Naive thymus-derived CD4-positive, alpha-beta T cell (primary cell): ENCODE data around the gene BCL11A. TPM values are rescaled to one million over a fixed set of nuclear protein-coding genes. Genes with fewer than 3 reads are reported as not detected.

ENCODE experiments used
- ATAC-seq: fragments of 150-1000 bp; cut with Tn5 transposase; 2 replicates; pipeline ENCODE4 v1.10.0; 2021; ENCODE audit warnings: mild to moderate bottlenecking, moderate library complexity
- CTCF ChIA-PET: fragments of 350-600 bp; sonication (Branson Sonifier 250); formaldehyde crosslinking; loops from one replicate; lab custom pipeline; 2021; ENCODE audit warnings: antibody characterized with exemption; lab: Charles Lee
- POLR2A ChIA-PET: fragments of 350-600 bp; sonication (Branson Sonifier 250); formaldehyde crosslinking; loops from one replicate; lab custom pipeline; 2021; ENCODE audit warnings: antibody characterized with exemption, inconsistent platforms; lab: Charles Lee
- DNase-seq, 9 donors: peaks; one replicate each; pipeline versions ENCODE4 v3.0.0 to v3.0.0-alpha.2; 2020 to 2022; ENCODE audit warnings: mixed read lengths in 1 of 9
- H3K27ac ChIP-seq: one replicate; pipeline ENCODE4 v1.7.0; 2013; ENCODE audit warnings: mild to moderate bottlenecking, low read depth, low read length, moderate library complexity
- H3K27me3 ChIP-seq, 2 donors: one replicate each; pipeline ENCODE4 v1.7.0; 2013; ENCODE audit warnings: low read length in 2 of 2, mild to moderate bottlenecking in 2 of 2, moderate library complexity in 2 of 2; ENCODE audit not compliant: control insufficient read depth in 2 of 2, insufficient read depth in 2 of 2
- H3K36me3 ChIP-seq, 3 experiments: 1 replicate in 2 of 3; 2 replicates in 1 of 3; pipeline ENCODE4 v1.7.0; 2013; ENCODE audit warnings: low read length in 3 of 3, mild to moderate bottlenecking in 3 of 3, moderate library complexity in 1 of 3; ENCODE audit not compliant: insufficient read depth in 3 of 3, control insufficient read depth in 2 of 3
- H3K4me1 ChIP-seq, 2 donors: one replicate each; pipeline ENCODE4 v1.7.0; 2013; ENCODE audit warnings: low read length in 2 of 2, mild to moderate bottlenecking in 2 of 2, moderate library complexity in 1 of 2; ENCODE audit not compliant: control insufficient read depth in 2 of 2, insufficient read depth in 2 of 2
- H3K4me3 ChIP-seq: 2 replicates; pipeline ENCODE4 v1.7.0; 2013; ENCODE audit warnings: mild to moderate bottlenecking, low read length
- H3K9me3 ChIP-seq, 3 experiments: 1 replicate in 2 of 3; 2 replicates in 1 of 3; pipeline ENCODE4 v1.7.0; 2013; ENCODE audit warnings: low read length in 3 of 3; ENCODE audit not compliant: control insufficient read depth in 2 of 3
- H3K27ac Mint-ChIP-seq, 9 donors: one replicate each; pipeline ENCODE4 v1.8.0; 2020 to 2022; ENCODE audit warnings: mixed read lengths in 9 of 9, mild to moderate bottlenecking in 8 of 9, moderate library complexity in 5 of 9, inconsistent platforms in 2 of 9
- H3K27me3 Mint-ChIP-seq, 5 donors: one replicate each; pipeline ENCODE4 v1.8.0; 2021 to 2022; ENCODE audit warnings: mixed read lengths in 5 of 5, mild to moderate bottlenecking in 1 of 5
- H3K36me3 Mint-ChIP-seq, 5 donors: one replicate each; pipeline ENCODE4 v1.8.0; 2020 to 2022; ENCODE audit warnings: mixed read lengths in 5 of 5, mild to moderate bottlenecking in 3 of 5, inconsistent platforms in 1 of 5
- H3K4me1 Mint-ChIP-seq, 7 donors: one replicate each; pipeline ENCODE4 v1.8.0; 2020 to 2022; ENCODE audit warnings: mixed read lengths in 7 of 7, mild to moderate bottlenecking in 3 of 7, inconsistent platforms in 1 of 7
- H3K4me3 Mint-ChIP-seq, 10 donors: one replicate each; pipeline ENCODE4 v1.8.0; 2020 to 2022; ENCODE audit warnings: mild to moderate bottlenecking in 10 of 10, mixed read lengths in 10 of 10, moderate library complexity in 6 of 10, inconsistent platforms in 2 of 10
- H3K9me3 Mint-ChIP-seq, 11 donors: one replicate each; pipeline ENCODE4 v1.8.0; 2020 to 2022; ENCODE audit warnings: mixed read lengths in 11 of 11, mild to moderate bottlenecking in 4 of 11, inconsistent platforms in 1 of 11, moderate library complexity in 1 of 11
- intact Hi-C, 2 donors: fragments of 100-400 bp; cut with micrococcal nuclease; formaldehyde crosslinking; loops; one replicate each; pipeline ENCODE4 v1.15.1; 2023
- polyA plus RNA-seq, 2 donors: library from polyadenylated mRNA; unstranded; fragments of 300-500 nt; fragmentation: Illumina TruSeq; gene quantifications; one replicate each; pipeline ENCODE4 v1.2.3, GENCODE V29; 2021
- total RNA-seq, 6 experiments: library from RNA in 5 of 6; stranded (reverse) in 5 of 6; gene quantifications; 1 replicate in 5 of 6; 2 replicates in 1 of 6; pipeline ENCODE4 v1.2.3 and lab custom pipeline; 2021 to 2026

Gene BCL11A
- total and polyA plus RNA-seq, 7 experiments from 2014 or later: 1.5 to 26.2 (median 2.5) TPM; not detected in 1

DNA sequence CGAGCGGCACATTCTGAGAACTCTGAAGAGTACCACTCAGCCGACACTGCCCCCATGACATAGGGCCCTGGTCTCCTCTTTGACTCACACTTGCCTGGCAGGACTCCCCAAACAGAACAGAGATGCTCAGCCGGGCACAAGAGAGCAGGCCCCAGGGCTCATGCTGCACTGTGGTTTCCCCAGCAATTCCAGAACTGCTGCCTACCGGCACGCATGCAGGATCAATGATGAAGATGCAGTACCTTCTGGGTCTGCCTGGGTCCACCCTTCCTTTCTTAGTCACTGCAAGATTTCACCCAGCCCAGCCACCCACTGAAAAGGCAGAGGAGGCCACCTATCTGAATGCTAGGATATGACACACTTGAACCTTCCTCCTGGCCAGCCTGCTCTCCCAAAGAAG, 49.4 kb downstream of the BCL11A start:
- ChIA-PET POLR2A (no interaction called here), CTCF (no interaction called here)
- Mint-ChIP-seq H3K4me3 (no peak overlapping the region), H3K36me3 (no peaks in the 10 kb centered on the region), H3K27me3 (peaks cover 7 to 61% (median 25%) of the 10 kb centered on the region in 5 donors), H3K9me3 (no peaks in the 10 kb centered on the region), H3K27ac (no peak overlapping the region), H3K4me1 (peaks cover 0 to 4% (median 0%) of the 10 kb centered on the region in 7 donors)
- no peaks in the 10 kb centered on the region for H3K4me1 ChIP-seq
- no peaks in the 10 kb centered on the region for H3K27me3 ChIP-seq
- DNase-seq (no peak), ATAC-seq (no peak)
- intact Hi-C loops: no loop called here
- H3K36me3 ChIP-seq: no peaks in the 10 kb centered on the region
- H3K27ac ChIP-seq: no peak overlapping the region
- no peaks in the 10 kb centered on the region for H3K9me3 ChIP-seq
- no peak overlapping the region for H3K4me3 ChIP-seq

DNA sequence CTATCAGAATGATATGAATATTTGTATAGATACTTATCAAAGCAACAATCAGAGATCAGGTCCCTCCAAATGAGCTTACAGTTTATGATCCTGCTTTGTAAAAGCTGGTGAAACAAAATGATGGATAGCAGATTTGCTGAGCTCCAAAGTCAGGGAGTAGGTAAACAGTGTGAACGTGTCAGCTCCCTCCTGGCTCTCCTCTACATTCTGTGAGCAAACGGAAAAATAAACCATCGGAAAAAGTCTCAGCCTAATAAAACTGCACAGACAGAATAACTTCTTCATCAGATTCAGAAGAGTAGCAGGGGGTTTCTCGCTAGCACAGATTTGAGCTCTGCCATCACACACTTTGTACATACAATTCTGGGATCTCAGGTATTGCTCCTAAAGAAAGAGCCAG, 51.3 kb downstream of the BCL11A start:
- POLR2A ChIA-PET: no interaction called here
- CTCF ChIA-PET: no interaction called here
- Histone ChIP-seq H3K4me1 (no peaks in the 10 kb centered on the region), H3K27me3 (no peaks in the 10 kb centered on the region), H3K27ac (no peak overlapping the region), H3K9me3 (no peaks in the 10 kb centered on the region), H3K4me3 (no peak overlapping the region), H3K36me3 (no peaks in the 10 kb centered on the region)
- DNase-seq (no peak), ATAC-seq (no peak)
- Mint-ChIP-seq H3K36me3 (no peaks in the 10 kb centered on the region), H3K4me1 (peaks cover 0 to 4% (median 0%) of the 10 kb centered on the region in 7 donors), H3K27ac (no peak overlapping the region), H3K27me3 (peaks cover 2 to 61% (median 22%) of the 10 kb centered on the region in 5 donors), H3K9me3 (no peaks in the 10 kb centered on the region), H3K4me3 (no peak overlapping the region)
- intact Hi-C loops: no loop called here

DNA sequence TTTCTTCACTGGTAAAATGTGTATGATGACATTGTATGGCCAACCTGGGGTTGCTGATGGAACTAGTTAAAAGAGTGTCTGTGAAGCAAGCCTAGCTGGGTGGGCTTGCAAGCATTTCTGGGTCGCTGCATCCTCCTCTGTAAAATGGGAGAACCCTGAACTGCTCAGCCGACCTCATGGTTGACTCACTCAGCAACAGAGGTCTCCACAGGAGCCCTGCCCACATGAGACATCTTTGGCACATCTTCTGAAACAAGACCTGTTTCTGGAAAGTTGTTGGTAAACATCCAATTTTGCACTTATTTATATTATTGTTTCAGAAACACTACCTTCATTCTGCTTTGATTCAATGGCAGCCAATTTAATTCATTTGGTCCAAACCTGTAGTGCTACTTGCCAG, 52.6 kb downstream of the BCL11A start:
- H3K4me1 Mint-ChIP-seq: no peaks in the 10 kb centered on the region
- Histone ChIP-seq H3K36me3 (no peaks in the 10 kb centered on the region), H3K4me1 (no peaks in the 10 kb centered on the region), H3K4me3 (no peak overlapping the region), H3K27me3 (no peaks in the 10 kb centered on the region), H3K27ac (no peak overlapping the region), H3K9me3 (no peaks in the 10 kb centered on the region)
- CTCF ChIA-PET: no interaction called here
- no peaks in the 10 kb centered on the region for H3K9me3 Mint-ChIP-seq
- POLR2A ChIA-PET: no interaction called here
- intact Hi-C loops: no loop called here
- DNase-seq (no peak), ATAC-seq (no peak)
- no peak overlapping the region for H3K4me3 Mint-ChIP-seq
- H3K27me3 Mint-ChIP-seq: peaks cover 0 to 51% (median 22%) of the 10 kb centered on the region in 5 donors
- no peak overlapping the region for H3K27ac Mint-ChIP-seq
- no peaks in the 10 kb centered on the region for H3K36me3 Mint-ChIP-seq

DNA sequence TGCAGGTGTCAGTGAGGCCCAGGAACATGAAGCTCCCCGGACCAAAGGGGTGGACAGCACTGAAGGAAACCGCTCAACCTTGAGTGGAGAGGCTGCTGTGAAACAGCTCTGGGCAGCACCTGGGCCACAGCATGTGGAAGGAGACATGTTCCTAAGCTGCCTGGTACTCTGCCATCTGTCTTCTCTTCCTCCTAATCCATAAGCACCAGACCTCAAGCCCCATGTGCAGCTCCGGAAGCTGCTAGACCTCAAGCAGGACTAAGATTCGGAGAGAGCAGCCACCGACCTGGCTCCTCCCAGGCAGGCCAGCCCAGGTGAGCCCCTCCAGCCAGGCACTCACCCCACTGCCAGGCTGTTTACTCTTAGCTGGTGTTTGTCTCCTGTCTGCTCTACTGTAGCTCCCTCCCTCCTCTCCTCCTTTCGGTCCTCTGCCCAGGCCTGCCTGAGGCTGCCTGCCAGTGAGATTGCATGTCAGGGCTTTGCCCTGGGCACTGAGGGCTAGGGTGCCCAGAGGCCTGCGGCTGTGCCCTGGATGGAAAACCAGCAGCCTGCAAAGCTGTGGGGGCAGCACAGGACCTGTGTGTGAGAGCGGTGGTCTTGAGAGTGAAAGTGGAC, 53.7 kb downstream of the BCL11A start:
- CTCF ChIA-PET: no interaction called here

DNA sequence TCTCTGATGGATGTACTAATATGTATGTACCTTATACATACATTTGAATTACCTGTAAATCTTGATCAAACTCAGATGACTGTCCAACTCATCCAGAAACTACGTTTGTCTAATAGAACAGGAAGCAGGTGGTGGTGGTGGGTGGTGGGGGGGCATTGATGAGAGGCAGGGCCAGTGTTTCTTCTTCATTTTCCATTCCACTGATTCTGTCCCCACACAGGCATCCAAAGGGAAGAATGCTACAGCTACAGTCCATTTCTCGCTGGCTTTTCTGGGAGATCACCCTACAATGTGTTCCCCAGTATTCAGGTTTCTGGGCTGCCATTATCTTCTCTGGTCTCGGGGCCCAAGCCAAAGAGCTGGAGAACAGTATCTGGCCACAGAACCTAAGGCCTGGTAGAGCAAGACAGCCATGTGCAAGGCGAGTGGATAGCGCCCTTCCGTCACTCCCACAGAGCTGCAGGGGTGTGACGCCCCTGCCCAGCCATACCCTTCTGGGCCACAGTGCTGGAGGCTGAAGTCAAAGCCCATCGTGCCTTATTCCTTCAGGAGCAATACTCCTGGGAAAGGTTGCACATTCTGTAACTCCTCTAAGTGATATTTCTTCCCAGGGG, 54.5 kb downstream of the BCL11A start:
- H3K27me3 ChIP-seq: no peaks in the 10 kb centered on the region
- no peaks in the 10 kb centered on the region for H3K36me3 ChIP-seq
- no peaks in the 10 kb centered on the region for H3K4me1 Mint-ChIP-seq
- intact Hi-C loops: no loop called here
- H3K9me3 Mint-ChIP-seq: no peaks in the 10 kb centered on the region
- peaks cover 0 to 31% (median 8%) of the 10 kb centered on the region in 5 donors for H3K27me3 Mint-ChIP-seq
- no peak overlapping the region for H3K4me3 Mint-ChIP-seq
- no peaks in the 10 kb centered on the region for H3K36me3 Mint-ChIP-seq
- ChIA-PET CTCF (no interaction called here), POLR2A (no interaction called here)
- H3K9me3 ChIP-seq: no peaks in the 10 kb centered on the region
- H3K27ac ChIP-seq: no peak overlapping the region
- no peaks in the 10 kb centered on the region for H3K4me1 ChIP-seq
- no peak overlapping the region for H3K27ac Mint-ChIP-seq
- DNase-seq: no peak
- ATAC-seq: peak; percentile 9
- no peak overlapping the region for H3K4me3 ChIP-seq

More for the DNA sequence above, 53.7 kb downstream of the BCL11A start:
- DNase-seq (no peak), ATAC-seq (no peak)
- H3K36me3 ChIP-seq: no peaks in the 10 kb centered on the region
- no peaks in the 10 kb centered on the region for H3K4me1 ChIP-seq
- Mint-ChIP-seq H3K27ac (no peak overlapping the region), H3K9me3 (no peaks in the 10 kb centered on the region), H3K4me1 (no peaks in the 10 kb centered on the region), H3K4me3 (no peak overlapping the region), H3K27me3 (peaks cover 0 to 40% (median 13%) of the 10 kb centered on the region in 5 donors), H3K36me3 (no peaks in the 10 kb centered on the region)
- H3K4me3 ChIP-seq: no peak overlapping the region
- POLR2A ChIA-PET: no interaction called here
- no peaks in the 10 kb centered on the region for H3K9me3 ChIP-seq
- intact Hi-C loops: no loop called here
- H3K27ac ChIP-seq: no peak overlapping the region
- H3K27me3 ChIP-seq: no peaks in the 10 kb centered on the region

DNA sequence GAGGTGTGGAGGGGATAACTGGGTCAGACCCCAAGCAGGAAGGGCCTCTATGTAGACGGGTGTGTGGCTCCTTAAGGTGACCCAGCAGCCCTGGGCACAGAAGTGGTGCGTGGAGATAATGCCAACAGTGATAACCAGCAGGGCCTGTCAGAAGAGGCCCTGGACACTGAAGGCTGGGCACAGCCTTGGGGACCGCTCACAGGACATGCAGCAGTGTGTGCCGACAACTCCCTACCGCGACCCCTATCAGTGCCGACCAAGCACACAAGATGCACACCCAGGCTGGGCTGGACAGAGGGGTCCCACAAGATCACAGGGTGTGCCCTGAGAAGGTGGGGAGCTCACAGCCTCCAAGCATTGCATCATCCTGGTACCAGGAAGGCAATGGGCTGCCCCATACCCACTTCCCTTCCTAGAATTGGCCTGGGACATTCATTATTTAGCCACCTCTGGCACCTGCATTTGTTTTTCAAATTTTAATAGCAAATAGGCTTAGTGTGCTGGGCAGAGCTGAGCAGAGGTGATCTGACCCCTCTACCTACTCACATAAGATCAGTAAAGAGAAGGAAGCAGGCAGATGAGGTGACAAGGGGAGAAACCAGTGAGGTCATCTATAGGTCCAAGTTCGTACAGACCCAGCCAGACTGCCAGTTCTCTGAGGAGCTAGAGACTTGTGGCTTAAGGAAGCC, 55.2 kb downstream of the BCL11A start:
- ATAC-seq (peak; percentile 34), DNase-seq (no peak)
- H3K27ac ChIP-seq: no peak overlapping the region
- intact Hi-C loops: no loop called here
- ChIA-PET POLR2A (no interaction called here), CTCF (interaction anchor here (1.5 kb wide), 1 partner anchor 84 kb away, joined by 4 read pairs; no protein-coding TSS in a partner anchor)
- Mint-ChIP-seq H3K27ac (no peak overlapping the region), H3K4me3 (no peak overlapping the region), H3K36me3 (no peaks in the 10 kb centered on the region), H3K9me3 (no peaks in the 10 kb centered on the region), H3K27me3 (peaks cover 0 to 36% (median 12%) of the 10 kb centered on the region in 5 donors), H3K4me1 (no peaks in the 10 kb centered on the region)
- no peaks in the 10 kb centered on the region for H3K27me3 ChIP-seq
- no peaks in the 10 kb centered on the region for H3K4me1 ChIP-seq
- H3K4me3 ChIP-seq: no peak overlapping the region
- H3K36me3 ChIP-seq: no peaks in the 10 kb centered on the region
- no peaks in the 10 kb centered on the region for H3K9me3 ChIP-seq
